Measurements from ENCODE around the gene VIT.

- TF ChIP-seq CTCF (IDR thresholded peaks at IDR 0.05) (no peak), POLR2A (IDR thresholded peaks at IDR 0.05) (no peak)
Observed at GRCh38 chr2:36702781-36703180, 6.3 kb downstream of the VIT start.

All from Peyer's patch (tissue), 4 donors.